HFF-Myc (cell line): ENCODE results near the gene MEIG1.

Source experiments
- DNase-seq: peaks from one replicate; pipeline ENCODE4 v3.0.0-alpha.2; 2011; ENCODE audit warnings: low read depth; ENCODE audit errors: extremely low read depth
- H3K4me3 ChIP-seq: replicated peaks from 2 replicates; pipeline ENCODE4 v1.5.1; 2011; ENCODE audit warnings: low read depth, mild to moderate bottlenecking, control low read depth, low read length
- TF ChIP-seq, protein P1 (sequence below): IDR thresholded peaks from 2 replicates; pipeline ENCODE4 v1.5.1; 2012; ENCODE audit warnings: mild to moderate bottlenecking, low read depth, low read length, control low read depth; ENCODE audit errors: missing control alignments

The MEIG1 gene, protein sequence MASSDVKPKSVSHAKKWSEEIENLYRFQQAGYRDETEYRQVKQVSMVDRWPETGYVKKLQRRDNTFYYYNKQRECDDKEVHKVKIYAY

DNA sequence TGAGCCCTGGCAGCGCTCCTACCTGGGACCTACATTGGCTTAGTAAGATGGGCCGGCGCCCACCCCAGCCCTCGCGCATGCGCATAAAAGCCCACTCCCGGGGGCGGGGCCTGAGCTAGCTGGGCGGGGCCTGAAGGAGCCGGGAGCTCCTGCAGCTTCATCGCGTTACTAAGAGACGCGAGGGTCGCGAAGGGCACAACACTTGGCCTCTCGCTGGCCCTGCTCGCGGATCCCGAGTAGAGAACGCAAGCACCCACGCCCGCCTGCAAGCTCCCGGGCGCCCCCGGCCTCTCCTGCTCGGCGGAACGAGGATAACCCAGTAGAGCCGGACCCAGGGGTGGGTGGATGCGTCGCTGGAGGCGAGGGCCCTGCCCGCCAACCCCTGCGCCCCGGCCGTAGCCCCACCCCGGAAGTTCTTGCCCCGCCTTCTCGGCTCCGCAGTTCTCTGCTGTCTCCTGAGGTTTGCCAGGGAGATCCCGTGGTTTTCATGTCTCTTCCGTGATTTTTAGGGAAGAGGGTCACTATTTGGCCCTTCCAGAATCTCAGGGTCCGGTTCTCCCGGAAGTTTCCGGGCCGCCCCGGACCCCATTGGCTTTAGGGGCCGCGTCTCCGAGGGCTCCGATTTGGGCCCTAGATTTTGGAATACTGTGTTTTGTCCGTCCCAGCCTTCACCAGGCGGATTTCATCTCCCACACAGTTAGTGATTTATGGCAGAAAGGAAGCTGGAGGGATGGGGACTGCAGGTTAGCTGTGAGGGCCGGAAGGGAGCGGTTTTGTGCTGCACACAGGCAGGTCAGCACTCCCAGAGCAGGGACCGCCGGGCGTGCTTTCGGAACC, at the start of gene MEIG1:
TSS of gene MEIG1 (plus strand) at position 168 of the 837 bp plus-strand sequence. CDS start 7,081 bp downstream, outside the sequence.
- H3K4me3 ChIP-seq, result peak within 1 kb of the TSS; percentile 84
- peak; percentile 84 for DNase-seq
- TF ChIP-seq, protein P1, sequence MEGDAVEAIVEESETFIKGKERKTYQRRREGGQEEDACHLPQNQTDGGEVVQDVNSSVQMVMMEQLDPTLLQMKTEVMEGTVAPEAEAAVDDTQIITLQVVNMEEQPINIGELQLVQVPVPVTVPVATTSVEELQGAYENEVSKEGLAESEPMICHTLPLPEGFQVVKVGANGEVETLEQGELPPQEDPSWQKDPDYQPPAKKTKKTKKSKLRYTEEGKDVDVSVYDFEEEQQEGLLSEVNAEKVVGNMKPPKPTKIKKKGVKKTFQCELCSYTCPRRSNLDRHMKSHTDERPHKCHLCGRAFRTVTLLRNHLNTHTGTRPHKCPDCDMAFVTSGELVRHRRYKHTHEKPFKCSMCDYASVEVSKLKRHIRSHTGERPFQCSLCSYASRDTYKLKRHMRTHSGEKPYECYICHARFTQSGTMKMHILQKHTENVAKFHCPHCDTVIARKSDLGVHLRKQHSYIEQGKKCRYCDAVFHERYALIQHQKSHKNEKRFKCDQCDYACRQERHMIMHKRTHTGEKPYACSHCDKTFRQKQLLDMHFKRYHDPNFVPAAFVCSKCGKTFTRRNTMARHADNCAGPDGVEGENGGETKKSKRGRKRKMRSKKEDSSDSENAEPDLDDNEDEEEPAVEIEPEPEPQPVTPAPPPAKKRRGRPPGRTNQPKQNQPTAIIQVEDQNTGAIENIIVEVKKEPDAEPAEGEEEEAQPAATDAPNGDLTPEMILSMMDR, result no peak

- no peak overlapping the region for H3K4me3 ChIP-seq
- TF ChIP-seq, protein P1, result no peak
- DNase-seq, result no peak
These were observed 48.2 kb upstream of the MEIG1 start for GRCh38 chr10:14910953-14911352.

DNA sequence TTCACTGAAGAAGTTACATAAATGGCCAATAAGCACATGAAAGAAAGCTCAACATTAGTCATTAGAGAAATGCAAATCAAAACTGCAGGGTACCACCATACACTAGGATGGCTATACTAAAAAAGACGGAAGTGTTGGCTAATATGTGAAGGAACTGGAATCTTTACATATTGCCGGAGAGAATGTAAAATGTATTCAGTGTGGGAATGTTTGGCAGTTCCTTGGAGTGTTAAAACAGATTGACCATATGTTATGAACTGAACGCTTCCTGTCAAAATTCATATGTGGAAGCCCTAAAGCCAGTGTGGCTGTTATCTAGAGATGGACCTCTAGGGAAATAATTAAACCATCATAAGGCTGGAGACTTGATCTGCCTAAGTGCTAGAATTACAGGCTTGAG, 47.4 kb upstream of the MEIG1 start:
- H3K4me3 ChIP-seq, result no peak overlapping the region
- TF ChIP-seq, protein P1, result no peak
- no peak for DNase-seq

GRCh38 chr10:14916600-14916999, 42.6 kb upstream of the MEIG1 start:
- no peak for DNase-seq
- TF ChIP-seq, protein P1, result no peak
- no peak overlapping the region for H3K4me3 ChIP-seq

GRCh38 chr10:14917827-14918226, 41.4 kb upstream of the MEIG1 start:
- H3K4me3 ChIP-seq, result no peak overlapping the region
- TF ChIP-seq, protein P1, result no peak
- DNase-seq, result no peak

DNA sequence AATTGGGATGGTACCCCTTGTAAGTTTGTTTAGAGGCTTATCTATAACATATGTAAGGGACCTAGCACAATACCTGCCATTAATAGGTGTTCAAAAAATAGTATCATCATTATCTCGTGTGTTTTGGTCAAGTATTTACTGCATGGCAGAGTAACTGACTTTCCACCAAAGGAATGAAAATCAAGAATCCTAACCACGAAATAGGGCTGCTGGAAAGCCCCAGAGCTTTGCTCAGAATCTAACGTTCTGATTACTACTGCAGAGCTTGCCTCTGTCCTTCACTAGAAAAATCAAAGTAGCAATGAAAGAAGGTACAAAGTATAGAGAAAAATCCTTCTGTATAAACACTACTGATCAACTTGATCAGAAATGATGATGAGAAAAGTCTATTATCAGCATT, 40.2 kb upstream of the MEIG1 start:
- TF ChIP-seq, protein P1, result no peak
- H3K4me3 ChIP-seq, result no peak overlapping the region

More for the DNA sequence above, 40.2 kb upstream of the MEIG1 start:
- no peak for DNase-seq
